ENCODE data around the gene UFL1.
"Not testable (repeated sequence)": the region's sequence is repeated elsewhere in the genome, so short reads cannot be mapped to it uniquely, and the experiment has no call there.

UFL1 gene

DNA sequence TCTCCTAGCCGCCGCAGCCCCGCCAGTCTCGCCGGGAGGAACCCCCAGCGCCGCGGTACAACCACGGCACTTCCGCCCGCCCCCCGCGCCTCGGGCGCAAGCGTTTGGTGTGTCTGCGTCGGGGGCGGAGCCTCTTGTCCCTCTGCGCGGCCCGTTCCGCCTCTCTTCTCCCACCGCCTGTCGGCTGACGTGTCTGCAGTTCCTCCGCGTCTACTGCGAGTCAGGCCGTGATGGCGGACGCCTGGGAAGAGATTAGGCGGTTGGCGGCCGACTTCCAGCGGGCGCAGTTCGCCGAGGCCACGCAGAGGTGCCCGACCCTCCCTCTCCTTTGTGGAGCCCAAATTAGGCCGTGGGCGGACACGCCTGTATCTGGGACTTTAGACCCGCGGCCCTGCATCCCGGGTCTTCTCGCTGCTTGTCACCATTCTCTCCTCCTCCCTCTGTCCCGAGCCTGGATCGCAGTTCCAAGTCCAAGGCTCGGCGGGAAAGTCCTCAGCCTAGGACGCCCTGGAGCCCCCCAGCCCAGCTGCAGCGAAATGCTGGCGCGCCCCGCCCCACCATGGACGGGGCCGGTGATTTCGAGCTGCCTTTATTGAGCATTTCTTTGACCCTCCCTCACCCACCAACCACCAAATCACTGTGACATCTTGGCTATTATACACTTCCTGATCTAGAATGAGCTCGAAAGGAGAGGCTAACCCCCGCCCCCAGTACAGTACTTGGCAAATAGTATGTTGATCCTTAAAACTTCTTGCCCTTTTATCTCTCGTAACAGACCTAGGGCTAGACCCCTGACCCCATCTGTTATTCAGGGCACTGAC is at the start of gene UFL1:
TSS of gene UFL1 (plus strand) at position 163 of the 821 bp plus-strand sequence. CDS start at position 231, 68 bp downstream.
- DNase-seq (ENCODE audit: low read depth) = peak; percentile 42

DNA sequence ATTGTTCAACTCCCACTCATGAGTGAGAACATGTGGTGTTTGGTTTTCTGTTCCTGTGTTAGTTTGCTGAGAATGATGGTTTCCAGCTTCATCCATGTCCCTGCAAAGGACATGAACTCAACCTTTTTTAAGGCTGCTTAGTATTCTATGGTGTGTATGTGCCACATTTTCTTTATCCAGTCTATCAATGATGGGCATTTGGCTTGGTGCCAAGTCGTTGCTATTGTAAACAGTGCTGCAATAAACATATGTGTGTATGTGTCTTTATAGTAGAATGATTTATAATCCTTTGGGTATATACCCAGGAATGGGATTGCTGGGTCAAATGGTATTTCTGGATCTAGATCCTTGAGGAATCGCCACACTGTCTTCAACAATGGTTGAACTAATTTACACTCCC is 49.3 kb upstream of the UFL1 start:
- DNase-seq (ENCODE audit: low read depth) = not testable (repeated sequence)

DNA sequence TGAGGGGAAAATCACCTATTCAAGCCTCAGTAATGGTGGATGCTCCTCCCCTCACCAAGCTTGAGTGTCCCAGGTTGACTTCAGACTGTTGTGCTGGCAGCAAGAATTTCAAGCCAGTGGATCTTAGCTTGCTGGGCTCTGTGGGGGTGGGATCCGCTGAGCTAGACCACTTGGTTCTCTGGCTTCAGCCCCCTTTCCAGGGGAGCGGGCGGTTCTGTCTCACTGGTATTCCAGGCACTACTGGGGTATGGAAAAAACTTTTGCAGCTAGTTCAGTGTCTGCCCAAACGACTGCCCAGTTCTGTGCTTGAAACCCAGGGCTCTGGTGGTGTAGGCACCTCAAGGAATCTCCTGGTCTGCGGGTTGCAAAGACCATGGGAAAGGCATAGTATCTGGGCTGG is 42.9 kb upstream of the UFL1 start:
- DNase-seq (ENCODE audit: low read depth) = no peak

DNA sequence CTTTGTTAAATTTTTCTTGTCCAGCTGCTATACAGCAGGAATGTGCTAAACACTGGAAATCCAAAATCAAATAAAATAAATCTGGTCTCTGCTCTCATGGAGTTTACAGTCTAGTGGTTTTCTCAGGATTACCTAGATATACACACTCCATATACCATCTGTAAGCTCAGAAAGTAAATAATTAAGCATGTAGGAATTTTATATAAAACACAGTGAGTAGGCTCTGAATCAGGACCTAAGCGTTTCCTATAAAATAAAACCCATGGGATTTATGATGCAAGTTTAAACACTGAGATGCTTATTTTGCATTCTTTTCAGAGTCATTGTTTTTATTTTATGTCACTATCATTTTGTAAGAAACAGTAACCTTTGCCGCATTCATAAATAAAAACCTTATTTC is 29.7 kb upstream of the UFL1 start:
- no peak for DNase-seq (ENCODE audit: low read depth)

DNA sequence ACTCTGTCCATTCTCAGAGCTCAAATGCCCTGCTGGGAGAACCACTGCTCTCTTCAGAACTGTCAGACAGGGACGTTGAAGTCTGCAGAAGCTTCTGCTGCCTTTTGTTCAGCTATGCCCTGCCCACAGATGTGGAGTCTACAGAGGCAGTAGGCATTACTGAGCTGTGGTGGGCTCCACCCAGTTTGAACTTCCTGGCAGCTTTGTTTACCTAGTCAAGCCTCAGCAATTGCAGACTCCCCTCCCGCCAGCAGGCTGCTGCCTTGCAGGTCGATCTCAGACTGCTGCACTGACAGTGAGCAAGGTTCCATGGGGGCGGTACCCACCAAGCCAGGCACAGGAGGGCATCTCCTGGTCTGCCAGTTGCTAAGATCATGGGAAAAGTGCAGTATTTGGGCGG is 21.8 kb upstream of the UFL1 start:
- no peak for DNase-seq (ENCODE audit: low read depth)

DNA sequence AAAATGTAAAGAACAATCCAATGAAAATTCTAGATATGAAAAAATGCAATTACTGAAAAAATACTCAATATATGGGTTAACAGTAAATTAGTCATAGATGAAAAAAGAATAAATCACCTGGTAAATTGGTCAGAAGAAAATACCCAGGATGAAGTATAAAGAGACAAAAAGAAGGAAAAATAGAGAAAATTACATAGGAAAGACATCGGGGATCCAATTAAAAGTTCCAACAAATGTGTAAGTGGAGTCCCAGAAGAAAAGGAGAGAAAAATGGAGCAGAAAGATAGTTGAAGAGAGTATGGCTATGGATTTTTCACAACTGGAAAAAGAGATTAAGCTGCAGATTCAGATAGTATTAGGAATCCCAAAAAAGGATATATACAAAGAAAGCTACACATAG is 18.7 kb upstream of the UFL1 start:
- no peak for DNase-seq (ENCODE audit: low read depth)

DNA sequence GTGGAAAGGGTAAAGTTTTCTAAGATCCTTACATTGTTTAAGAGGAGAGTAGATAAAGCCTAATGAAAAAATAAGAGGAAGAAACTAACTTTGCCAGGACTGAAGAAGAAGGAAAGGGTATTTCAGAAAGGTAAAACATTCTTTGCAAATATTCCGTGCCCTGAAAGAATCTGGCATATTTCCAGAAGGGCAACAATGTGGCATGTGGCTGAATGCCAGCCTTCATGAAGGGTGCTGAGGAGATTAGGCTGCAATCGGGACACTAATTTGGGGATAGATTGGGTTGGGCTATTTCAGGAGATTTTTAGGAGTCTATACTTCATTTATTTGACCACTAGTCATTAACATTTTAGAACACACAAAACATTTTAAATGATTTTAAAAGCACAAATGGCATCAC is 16.2 kb upstream of the UFL1 start:
- no peak for DNase-seq (ENCODE audit: low read depth)

DNA sequence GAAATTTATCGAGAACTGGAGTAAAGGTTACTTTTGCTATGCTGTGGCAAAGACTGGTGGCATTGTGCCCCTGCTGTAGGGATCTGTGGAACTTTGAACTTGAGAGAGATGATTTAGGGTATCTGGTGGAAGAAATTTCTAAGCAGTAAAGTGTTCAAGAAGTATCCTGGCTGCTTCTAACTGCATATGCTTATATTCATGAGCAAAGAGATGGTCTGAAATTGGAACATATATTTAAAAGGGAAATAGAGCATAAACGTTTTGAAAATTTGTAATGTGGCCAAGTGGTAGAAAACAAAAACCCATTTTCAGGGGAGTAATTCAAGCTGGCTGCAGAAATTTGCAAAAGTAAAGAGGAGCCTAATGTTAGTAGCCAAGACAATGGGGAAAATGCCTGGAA is 12.3 kb upstream of the UFL1 start:
- no peak for DNase-seq (ENCODE audit: low read depth)

DNA sequence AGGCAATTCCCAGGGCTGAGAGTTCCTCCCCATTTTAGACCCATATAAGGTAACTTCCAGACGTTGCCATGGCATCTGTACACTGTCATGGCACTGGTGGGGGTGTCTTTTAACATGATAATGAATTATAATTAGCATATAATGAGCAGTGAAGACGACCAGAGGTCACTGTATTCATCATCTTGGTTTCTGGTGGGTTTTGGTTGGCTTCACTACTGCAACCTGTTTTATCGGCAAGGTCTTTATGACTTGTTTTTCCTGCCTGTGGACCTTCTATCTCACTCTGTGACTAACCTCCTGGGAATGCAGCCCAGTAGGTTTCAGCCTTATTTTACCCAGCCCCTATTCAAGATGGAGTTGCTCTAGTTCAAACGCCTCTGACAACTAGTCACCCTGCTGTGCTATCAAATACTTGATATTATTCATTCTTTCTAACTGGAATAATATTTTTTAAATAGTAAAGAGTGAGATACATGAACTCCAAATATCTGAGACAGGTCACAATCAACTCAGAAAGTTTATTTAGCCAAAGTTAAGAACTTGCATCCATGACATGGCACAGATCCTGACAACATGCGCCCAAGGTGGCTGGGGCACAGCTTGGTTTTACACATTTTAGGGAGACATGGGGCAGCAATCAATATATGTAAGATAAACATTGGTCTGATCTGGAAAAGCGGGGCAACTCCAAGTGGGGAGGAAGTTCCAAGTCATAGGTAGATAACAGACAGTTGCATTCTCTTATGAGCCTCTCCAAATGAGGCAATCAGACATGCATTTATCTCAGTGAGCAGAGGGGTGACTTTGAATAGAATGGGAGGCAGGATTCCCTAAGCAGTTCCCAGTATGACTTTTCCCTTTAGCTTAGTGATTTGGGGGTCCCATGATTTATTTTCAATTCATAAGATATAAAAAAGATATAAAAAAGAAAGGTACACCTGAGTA is 1.2 kb upstream of the UFL1 start:
- DNase-seq (ENCODE audit: low read depth) = no peak

DNA sequence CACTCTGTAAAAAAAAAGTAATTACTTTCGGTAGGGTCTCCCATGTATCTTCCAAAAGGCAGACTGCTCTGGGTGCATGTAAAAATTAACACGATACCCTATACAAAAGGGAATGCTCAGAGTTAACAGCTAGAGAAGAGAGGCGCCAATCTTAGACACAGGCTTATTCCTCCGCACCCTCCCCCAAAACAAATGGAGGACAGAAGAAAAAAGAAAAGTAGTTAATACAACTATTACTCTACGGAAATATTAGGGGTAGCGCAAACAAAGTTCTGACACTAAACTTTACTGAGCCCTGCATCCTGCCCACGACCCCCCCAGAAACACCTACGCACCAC is 331 bp upstream of the UFL1 start:
- DNase-seq (ENCODE audit: low read depth) = peak; percentile 12

DNA sequence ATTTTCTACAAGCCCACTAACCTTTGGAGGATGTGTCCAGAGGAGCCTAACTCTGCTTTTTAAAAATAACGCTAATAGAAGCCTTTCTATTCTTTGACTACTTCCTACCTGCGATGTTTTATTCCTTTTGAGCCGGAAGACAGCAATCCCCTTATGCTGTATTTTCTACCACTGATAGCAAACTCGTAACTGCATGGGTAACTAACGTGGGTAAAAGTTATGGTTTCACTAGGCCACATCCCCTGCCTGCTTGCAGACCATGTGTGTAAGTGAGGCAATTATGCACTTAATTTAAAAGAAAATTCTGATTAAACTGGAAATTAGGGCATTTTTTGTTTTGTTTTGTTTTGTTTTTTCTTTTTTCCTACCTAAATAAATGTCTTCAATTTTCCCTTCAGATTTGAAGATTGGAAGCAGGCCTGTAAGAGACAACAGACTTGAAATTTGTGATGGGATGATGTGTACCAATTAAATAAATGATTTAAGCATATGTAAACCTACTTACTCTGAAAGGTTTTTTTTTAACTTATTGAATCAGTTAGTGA is 931 bp downstream of the UFL1 start:
- DNase-seq (ENCODE audit: low read depth) = no peak

DNA sequence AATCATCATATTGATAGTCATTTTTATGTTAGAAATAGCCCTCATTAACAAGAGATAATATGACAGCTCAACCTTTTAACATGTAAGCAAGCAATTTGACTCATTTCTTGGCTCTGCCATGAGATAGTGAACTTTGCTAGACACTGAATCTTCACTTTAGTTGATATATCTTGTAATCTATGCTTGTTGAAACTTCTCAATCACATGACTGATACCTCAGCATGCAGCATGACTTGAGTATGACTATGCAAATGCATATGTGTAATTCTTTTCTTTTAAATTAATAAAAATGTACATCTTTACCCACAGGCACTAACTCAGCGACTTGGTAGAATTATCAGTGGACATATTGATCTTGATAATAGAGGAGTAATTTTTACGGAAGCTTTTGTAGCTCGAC is 6.6 kb downstream of the UFL1 start:
- DNase-seq (ENCODE audit: low read depth) = no peak

DNA sequence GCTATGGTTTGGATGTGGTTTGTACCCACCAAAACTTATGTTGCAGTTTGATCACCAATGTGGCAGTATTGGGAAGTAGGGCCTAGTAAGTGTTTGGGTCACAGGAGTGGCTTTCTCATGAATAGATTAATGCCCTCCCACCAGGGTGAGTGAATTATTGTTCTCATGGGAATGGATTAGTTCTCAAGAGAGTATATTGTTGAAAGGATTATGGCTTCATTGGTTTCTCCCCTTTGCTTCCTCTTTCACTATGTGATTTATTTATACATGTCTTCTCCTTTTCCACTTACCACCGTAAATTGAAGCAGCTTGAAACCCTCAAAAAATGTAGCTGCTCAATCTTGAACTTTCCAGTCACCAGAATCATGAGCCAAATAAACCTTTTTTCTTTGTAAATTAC is 10.8 kb downstream of the UFL1 start:
- no peak for DNase-seq (ENCODE audit: low read depth)

DNA sequence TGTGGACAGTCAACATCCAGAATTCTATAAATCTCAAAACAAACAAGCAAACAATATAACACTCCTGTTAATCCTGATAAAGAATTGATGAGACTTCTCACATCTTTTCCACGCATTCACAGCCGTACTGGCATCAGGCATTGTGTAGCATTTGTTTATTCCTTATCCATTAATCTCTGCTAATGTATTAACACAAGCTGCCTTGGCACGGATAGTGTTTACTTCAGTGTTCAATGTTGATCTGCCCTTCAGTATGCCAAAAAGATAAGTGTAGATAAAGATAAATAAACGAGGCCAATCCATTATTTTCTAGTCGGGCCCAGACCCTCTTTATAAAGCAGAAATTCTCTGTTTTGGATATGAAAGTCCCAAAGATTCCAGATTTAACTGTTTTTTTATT is 16.1 kb downstream of the UFL1 start:
- no peak for DNase-seq (ENCODE audit: low read depth)

DNA sequence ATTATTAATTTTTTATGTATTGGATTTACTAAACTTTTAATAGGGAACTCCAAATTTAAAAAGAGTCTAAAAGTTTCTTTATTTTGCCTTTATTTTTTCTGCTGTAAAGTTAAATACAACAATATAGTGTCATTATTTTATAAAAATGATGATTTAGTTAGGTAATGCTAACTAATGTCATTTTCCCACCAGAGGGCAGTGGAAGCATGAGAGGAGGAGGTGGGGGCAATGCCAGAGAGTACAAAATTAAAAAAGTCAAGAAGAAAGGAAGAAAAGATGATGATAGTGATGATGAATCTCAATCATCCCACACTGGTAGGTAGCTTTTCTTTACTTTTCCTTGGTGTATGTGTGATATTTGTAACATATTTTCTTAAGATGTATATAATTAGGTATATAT is 21.1 kb downstream of the UFL1 start:
- DNase-seq (ENCODE audit: low read depth) = no peak

DNA sequence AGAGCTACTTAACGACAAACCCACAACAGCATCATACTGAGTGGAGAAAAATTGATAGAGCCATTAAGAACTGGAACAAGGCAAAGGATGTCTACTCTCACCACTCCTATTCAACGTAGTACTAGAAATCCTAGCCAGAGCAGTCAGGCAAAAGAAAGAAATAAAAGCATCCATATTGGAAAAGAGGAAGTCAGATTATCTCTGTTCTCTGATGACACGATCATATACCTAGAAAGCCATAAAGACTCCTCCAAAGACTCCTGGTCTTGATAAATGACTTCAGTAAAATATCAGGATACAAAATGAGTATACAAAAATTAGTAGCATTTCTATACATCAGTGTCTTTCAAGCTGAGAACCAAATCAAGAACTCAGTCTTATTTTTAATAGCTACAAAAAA is 24.3 kb downstream of the UFL1 start:
- no peak for DNase-seq (ENCODE audit: low read depth)

DNA sequence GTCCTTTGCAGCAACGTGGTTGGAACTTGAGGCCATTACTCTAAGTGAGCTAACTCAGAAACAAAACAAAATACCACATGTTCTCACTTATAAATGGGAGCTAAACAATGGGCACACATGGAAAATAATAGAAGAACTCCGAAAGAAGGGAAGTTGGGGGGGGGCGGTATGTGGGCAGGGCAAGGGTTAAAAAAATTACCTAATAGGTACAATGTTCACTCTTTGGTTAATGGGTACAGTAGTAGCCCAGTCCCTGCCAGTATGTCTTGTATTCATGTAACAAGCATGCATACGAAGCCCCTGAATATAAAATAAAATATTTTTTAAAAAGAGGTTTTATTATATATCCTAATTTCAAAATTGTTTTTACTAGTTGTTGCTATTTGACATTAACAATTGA is 26.0 kb downstream of the UFL1 start:
- no peak for DNase-seq (ENCODE audit: low read depth)

DNA sequence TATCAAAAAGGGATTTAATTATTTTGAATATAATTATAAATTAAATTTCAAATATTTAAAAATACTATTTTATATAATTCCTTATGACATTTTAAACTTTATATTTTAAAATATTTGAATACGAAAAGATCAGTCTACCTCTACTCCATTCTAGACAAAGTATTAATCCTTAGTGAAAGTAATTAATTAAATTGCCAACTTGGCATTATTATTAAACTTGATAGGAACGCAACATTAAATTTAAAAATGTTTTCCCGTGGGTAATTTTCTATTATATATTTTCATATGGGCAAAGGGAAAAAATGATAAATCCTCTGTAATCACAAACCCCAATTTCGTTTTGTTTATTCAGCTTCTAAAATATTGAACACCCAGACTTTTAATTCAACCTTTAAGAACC is 33.0 kb downstream of the UFL1 start:
- no peak for DNase-seq (ENCODE audit: low read depth)

DNA sequence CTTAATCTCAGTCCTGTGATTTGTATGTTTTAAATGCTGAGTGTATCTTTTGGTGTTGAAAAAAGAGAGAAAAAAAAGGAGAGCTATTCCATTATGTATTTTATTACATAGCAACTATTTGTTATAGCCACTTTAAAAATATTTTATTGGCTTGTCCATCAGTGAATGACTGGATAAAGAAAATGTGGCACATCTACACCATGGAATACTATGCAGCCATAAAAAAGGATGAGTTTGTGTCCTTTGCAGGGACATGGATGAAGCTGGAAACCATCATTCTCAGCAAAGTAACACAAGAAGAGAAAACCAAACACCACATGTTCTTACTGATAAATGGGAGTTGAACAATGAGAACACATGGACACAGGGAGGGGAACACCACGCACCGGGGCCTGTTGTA is 38.1 kb downstream of the UFL1 start:
- not testable (repeated sequence) for DNase-seq (ENCODE audit: low read depth)

DNA sequence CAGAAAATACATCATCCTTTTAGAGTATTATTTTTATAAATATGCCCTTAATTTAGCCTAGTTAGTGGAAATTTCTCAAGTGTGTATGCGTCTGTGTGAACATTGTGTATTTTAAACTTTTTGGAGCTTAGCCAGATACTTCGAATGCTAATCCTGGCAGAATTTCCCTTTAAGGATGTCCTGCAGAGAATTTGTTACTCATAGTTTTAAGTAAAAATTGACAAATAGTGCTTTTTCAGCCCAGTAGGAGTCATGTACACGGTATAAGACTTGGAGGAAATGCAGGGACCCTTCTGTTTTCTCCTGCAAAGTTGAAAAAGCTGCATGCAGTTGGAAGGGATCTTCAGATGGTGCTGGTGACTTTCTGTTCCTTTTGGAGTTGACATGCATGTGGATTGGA is 41.3 kb downstream of the UFL1 start, which contains the start of gene FHL5:
TSS of gene FHL5 (plus strand) at position 243 of the 400 bp plus-strand sequence. CDS start 40,486 bp downstream, outside the sequence.
- DNase-seq (ENCODE audit: low read depth) = no peak

DNA sequence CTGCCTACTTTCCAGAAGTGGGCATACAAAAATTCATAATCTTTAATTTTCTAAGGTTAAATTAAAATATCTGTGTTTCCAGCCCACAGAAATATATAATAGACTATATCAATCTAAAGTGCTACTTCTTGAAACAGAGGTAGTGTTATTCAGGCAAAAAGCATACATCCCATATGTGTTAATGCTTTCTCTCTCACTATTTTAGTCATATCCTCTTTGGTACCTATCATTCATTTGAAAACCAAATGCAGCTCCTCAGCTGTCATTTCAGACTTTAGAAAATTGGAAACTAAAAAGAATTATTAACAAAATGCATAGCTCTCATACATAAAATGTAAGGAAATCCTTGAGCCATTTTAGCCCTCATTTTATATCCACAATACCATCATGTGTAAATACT is 42.2 kb downstream of the UFL1 start:
- no peak for DNase-seq (ENCODE audit: low read depth)

DNA sequence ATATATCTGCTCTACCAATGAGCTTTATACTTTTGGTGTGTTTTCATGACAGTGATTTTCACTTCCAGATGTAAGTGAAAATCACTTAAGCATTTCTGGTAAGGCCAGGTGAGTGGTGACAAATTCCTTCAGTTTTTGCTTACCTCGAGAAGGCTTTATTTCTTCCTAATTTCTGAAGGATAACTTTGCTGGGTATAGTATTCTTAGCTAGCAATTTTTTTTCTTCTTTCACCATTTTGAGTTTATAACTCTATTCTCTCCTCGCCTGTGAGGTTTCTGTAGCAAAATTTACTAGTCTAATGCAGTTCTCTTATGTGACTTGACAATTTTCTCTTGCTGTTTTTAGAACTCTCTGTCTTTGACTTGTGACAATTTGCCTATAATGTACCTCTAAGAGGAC is 48.4 kb downstream of the UFL1 start:
- no peak for DNase-seq (ENCODE audit: low read depth)

DNA sequence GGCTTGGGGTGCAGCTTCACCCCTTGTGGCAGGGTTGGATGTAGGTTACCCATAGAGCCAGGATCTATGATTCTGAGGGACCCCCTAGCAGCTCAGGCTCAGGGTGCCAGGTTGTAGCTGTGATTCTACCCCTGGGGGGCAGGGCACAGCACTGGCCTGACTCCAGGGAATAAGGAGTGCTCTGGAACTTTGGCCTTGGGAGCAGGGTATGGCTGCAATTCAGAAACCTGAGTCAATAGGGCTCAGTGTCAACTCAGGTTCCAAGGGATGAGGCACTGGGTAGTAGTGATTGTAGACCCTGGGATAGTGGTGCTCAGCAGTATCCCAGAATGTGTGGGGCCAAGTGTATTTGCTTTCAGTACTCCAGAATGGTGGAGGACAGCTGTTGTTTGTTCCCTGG is 49.9 kb downstream of the UFL1 start:
- no peak for DNase-seq (ENCODE audit: low read depth)

Measured in HS-27A (cell line).